Measurements from ENCODE around the gene SH3TC2.

Gene SH3TC2

DNA sequence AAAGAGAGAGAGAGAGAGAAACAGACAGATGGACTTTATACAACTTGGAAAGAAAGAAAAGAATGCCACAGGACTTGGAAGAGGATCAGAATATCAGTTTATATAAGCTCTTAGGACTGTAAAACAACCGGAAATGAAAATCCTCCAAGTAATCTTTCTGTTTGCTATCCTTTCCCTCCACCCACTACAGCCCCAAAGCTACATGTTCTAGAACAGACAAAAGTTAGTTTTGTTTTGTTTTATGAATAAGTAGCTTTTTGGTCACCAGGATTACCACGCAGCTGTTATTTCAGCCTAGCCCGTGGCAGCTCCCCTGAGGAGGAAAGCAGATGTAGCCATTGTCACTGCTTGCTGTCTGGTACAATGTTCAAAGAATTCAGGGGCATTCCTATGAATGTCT lies 66.6 kb downstream of the SH3TC2 start:
- H3K9me3 ChIP-seq (ENCODE audit: control insufficient read depth in 1 of 2, low read length in 2 of 2) = no peaks in the 10 kb centered on the region
- no peaks in the 10 kb centered on the region for H3K4me1 ChIP-seq (ENCODE audit: control insufficient read depth in 1 of 2, insufficient read depth in 2 of 2, low read length in 2 of 2)
- H3K4me3 ChIP-seq (ENCODE audit: low read depth in 1 of 2, low read length in 2 of 2) = no peak overlapping the region
- H3K27me3 ChIP-seq (ENCODE audit: low read depth, low read length) = no peaks in the 10 kb centered on the region
- no peaks in the 10 kb centered on the region for H3K36me3 ChIP-seq (ENCODE audit: control insufficient read depth in 1 of 2, insufficient read depth in 2 of 2, low read length in 2 of 2)
- no peak overlapping the region for H3K27ac ChIP-seq (ENCODE audit: low read length)

DNA sequence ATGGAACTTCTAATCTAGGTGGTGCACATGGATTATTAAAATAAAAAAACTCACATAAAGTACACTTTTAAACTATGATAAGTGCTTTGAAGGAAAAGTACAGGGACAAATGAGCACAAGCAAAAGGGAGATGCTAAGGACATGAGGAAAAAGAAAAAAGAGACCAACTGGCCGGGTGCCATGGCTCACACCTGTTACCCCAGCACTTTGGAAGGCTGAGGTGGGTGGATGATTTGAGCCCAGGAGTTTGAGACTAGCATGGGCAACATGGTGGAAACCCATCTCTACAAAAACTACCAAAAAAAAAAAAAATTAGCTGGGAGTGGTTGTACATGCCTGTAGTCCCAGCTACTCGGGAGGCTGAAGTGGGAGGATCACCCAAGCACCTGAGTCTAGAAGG lies 67.1 kb downstream of the SH3TC2 start:
- no peaks in the 10 kb centered on the region for H3K9me3 ChIP-seq (ENCODE audit: control insufficient read depth in 1 of 2, low read length in 2 of 2)
- no peaks in the 10 kb centered on the region for H3K36me3 ChIP-seq (ENCODE audit: control insufficient read depth in 1 of 2, insufficient read depth in 2 of 2, low read length in 2 of 2)
- no peaks in the 10 kb centered on the region for H3K4me1 ChIP-seq (ENCODE audit: control insufficient read depth in 1 of 2, insufficient read depth in 2 of 2, low read length in 2 of 2)
- no peaks in the 10 kb centered on the region for H3K27me3 ChIP-seq (ENCODE audit: low read depth, low read length)
- no peak overlapping the region for H3K4me3 ChIP-seq (ENCODE audit: low read depth in 1 of 2, low read length in 2 of 2)
- H3K27ac ChIP-seq (ENCODE audit: low read length) = no peak overlapping the region

- Histone ChIP-seq H3K4me3 (ENCODE audit: low read depth in 1 of 2, low read length in 2 of 2) (no peak overlapping the region), H3K27me3 (ENCODE audit: low read depth, low read length) (no peaks in the 10 kb centered on the region), H3K27ac (ENCODE audit: low read length) (no peak overlapping the region), H3K9me3 (ENCODE audit: control insufficient read depth in 1 of 2, low read length in 2 of 2) (no peaks in the 10 kb centered on the region), H3K36me3 (ENCODE audit: control insufficient read depth in 1 of 2, insufficient read depth in 2 of 2, low read length in 2 of 2) (no peaks in the 10 kb centered on the region), H3K4me1 (ENCODE audit: control insufficient read depth in 1 of 2, insufficient read depth in 2 of 2, low read length in 2 of 2) (no peaks in the 10 kb centered on the region)
Measured at GRCh38 chr5:148993283-148993936, 69.5 kb downstream of the SH3TC2 start.

- H3K4me3 ChIP-seq (ENCODE audit: low read depth in 1 of 2, low read length in 2 of 2) = no peak overlapping the region
- H3K36me3 ChIP-seq (ENCODE audit: control insufficient read depth in 1 of 2, insufficient read depth in 2 of 2, low read length in 2 of 2) = no peaks in the 10 kb centered on the region
- H3K27me3 ChIP-seq (ENCODE audit: low read depth, low read length) = no peaks in the 10 kb centered on the region
- H3K4me1 ChIP-seq (ENCODE audit: control insufficient read depth in 1 of 2, insufficient read depth in 2 of 2, low read length in 2 of 2) = no peaks in the 10 kb centered on the region
- no peaks in the 10 kb centered on the region for H3K9me3 ChIP-seq (ENCODE audit: control insufficient read depth in 1 of 2, low read length in 2 of 2)
- H3K27ac ChIP-seq (ENCODE audit: low read length) = no peak overlapping the region
Measured at GRCh38 chr5:148992265-148992664, 70.6 kb downstream of the SH3TC2 start.

GRCh38 chr5:148991566-148991965 lies 71.3 kb downstream of the SH3TC2 start:
- H3K27ac ChIP-seq (ENCODE audit: low read length) = no peak overlapping the region
- no peak overlapping the region for H3K4me3 ChIP-seq (ENCODE audit: low read depth in 1 of 2, low read length in 2 of 2)
- H3K4me1 ChIP-seq (ENCODE audit: control insufficient read depth in 1 of 2, insufficient read depth in 2 of 2, low read length in 2 of 2) = no peaks in the 10 kb centered on the region
- H3K27me3 ChIP-seq (ENCODE audit: low read depth, low read length) = no peaks in the 10 kb centered on the region
- H3K36me3 ChIP-seq (ENCODE audit: control insufficient read depth in 1 of 2, insufficient read depth in 2 of 2, low read length in 2 of 2) = no peaks in the 10 kb centered on the region
- no peaks in the 10 kb centered on the region for H3K9me3 ChIP-seq (ENCODE audit: control insufficient read depth in 1 of 2, low read length in 2 of 2)

GRCh38 chr5:148990817-148991216 lies 72.0 kb downstream of the SH3TC2 start:
- Histone ChIP-seq H3K36me3 (ENCODE audit: control insufficient read depth in 1 of 2, insufficient read depth in 2 of 2, low read length in 2 of 2) (no peaks in the 10 kb centered on the region), H3K4me3 (ENCODE audit: low read depth in 1 of 2, low read length in 2 of 2) (no peak overlapping the region), H3K9me3 (ENCODE audit: control insufficient read depth in 1 of 2, low read length in 2 of 2) (no peaks in the 10 kb centered on the region), H3K27ac (ENCODE audit: low read length) (no peak overlapping the region), H3K4me1 (ENCODE audit: control insufficient read depth in 1 of 2, insufficient read depth in 2 of 2, low read length in 2 of 2) (no peaks in the 10 kb centered on the region), H3K27me3 (ENCODE audit: low read depth, low read length) (no peaks in the 10 kb centered on the region)

DNA sequence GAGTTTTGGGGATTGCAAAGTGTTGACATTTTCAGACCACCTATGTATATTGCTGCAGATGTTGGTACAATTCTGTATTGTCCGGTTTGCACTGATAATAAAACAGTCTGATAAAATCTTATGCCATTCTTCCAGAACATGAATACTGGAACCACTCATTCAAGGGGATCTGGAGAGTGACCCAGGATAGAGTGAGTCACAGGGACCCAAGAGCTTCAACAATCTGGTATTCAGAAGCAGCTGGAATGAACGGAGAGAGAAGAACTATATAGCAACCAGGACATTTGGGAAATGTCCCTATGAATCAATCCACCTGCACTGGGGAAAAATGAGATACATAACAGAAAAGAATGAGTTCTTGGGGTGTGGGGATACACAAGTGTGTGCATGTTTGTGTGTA lies 73.3 kb downstream of the SH3TC2 start:
- no peaks in the 10 kb centered on the region for H3K9me3 ChIP-seq (ENCODE audit: control insufficient read depth in 1 of 2, low read length in 2 of 2)
- no peaks in the 10 kb centered on the region for H3K27me3 ChIP-seq (ENCODE audit: low read depth, low read length)
- H3K4me3 ChIP-seq (ENCODE audit: low read depth in 1 of 2, low read length in 2 of 2) = no peak overlapping the region
- no peaks in the 10 kb centered on the region for H3K36me3 ChIP-seq (ENCODE audit: control insufficient read depth in 1 of 2, insufficient read depth in 2 of 2, low read length in 2 of 2)
- H3K4me1 ChIP-seq (ENCODE audit: control insufficient read depth in 1 of 2, insufficient read depth in 2 of 2, low read length in 2 of 2) = no peaks in the 10 kb centered on the region
- H3K27ac ChIP-seq (ENCODE audit: low read length) = no peak overlapping the region

- H3K4me1 ChIP-seq (ENCODE audit: control insufficient read depth in 1 of 2, insufficient read depth in 2 of 2, low read length in 2 of 2) = no peaks in the 10 kb centered on the region
- H3K9me3 ChIP-seq (ENCODE audit: control insufficient read depth in 1 of 2, low read length in 2 of 2) = no peaks in the 10 kb centered on the region
- H3K36me3 ChIP-seq (ENCODE audit: control insufficient read depth in 1 of 2, insufficient read depth in 2 of 2, low read length in 2 of 2) = no peaks in the 10 kb centered on the region
- no peak overlapping the region for H3K27ac ChIP-seq (ENCODE audit: low read length)
- no peak overlapping the region for H3K4me3 ChIP-seq (ENCODE audit: low read depth in 1 of 2, low read length in 2 of 2)
- H3K27me3 ChIP-seq (ENCODE audit: low read depth, low read length) = no peaks in the 10 kb centered on the region
Measured at GRCh38 chr5:148988328-148988727, 74.5 kb downstream of the SH3TC2 start.

- Histone ChIP-seq H3K27ac (ENCODE audit: low read length) (no peak overlapping the region), H3K4me3 (ENCODE audit: low read depth in 1 of 2, low read length in 2 of 2) (no peak overlapping the region), H3K27me3 (ENCODE audit: low read depth, low read length) (no peaks in the 10 kb centered on the region), H3K4me1 (ENCODE audit: control insufficient read depth in 1 of 2, insufficient read depth in 2 of 2, low read length in 2 of 2) (no peaks in the 10 kb centered on the region), H3K36me3 (ENCODE audit: control insufficient read depth in 1 of 2, insufficient read depth in 2 of 2, low read length in 2 of 2) (no peaks in the 10 kb centered on the region), H3K9me3 (ENCODE audit: control insufficient read depth in 1 of 2, low read length in 2 of 2) (no peaks in the 10 kb centered on the region)
Measured at GRCh38 chr5:148986636-148987035, 76.2 kb downstream of the SH3TC2 start.

DNA sequence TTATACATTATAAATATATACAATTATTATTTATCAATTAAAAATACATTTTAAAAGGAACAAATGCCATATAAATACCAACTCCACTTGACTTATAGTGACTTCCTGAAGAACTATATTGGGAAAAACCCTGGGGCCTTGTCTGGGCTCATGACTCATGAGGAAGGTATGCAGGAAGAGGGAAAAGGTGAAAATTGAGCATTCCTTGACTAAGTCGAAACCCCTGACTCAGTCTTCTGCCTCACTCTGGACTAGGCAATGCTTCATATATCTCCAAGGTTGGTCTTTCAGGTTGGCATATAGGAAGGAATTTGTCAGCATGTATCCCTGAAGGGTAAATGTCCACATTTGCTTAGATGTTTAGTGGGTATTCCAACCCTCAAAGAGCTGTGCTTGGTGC lies 78.5 kb downstream of the SH3TC2 start:
- H3K27ac ChIP-seq (ENCODE audit: low read length) = no peak overlapping the region
- H3K36me3 ChIP-seq (ENCODE audit: control insufficient read depth in 1 of 2, insufficient read depth in 2 of 2, low read length in 2 of 2) = no peaks in the 10 kb centered on the region
- no peak overlapping the region for H3K4me3 ChIP-seq (ENCODE audit: low read depth in 1 of 2, low read length in 2 of 2)
- H3K4me1 ChIP-seq (ENCODE audit: control insufficient read depth in 1 of 2, insufficient read depth in 2 of 2, low read length in 2 of 2) = no peaks in the 10 kb centered on the region
- no peaks in the 10 kb centered on the region for H3K27me3 ChIP-seq (ENCODE audit: low read depth, low read length)
- no peaks in the 10 kb centered on the region for H3K9me3 ChIP-seq (ENCODE audit: control insufficient read depth in 1 of 2, low read length in 2 of 2)

DNA sequence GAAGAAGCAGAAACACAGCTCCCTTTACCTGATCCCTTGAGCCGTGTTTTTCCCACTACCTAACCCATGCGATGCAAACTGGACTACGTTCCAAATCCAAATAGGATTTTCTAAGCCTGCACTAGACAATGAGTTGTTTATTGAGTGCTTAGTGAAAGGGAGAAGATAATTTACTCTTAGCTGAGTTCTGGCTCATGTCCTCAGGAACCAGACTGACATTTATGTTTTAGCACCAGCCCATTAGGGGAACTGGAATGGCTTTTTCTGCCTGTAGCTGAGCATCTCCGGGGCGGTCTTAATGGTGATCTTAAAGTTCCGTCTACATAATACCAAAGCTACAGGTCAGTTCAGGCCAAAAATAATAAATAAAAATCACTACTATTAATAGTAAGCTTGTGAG lies 81.5 kb downstream of the SH3TC2 start:
- Histone ChIP-seq H3K4me3 (ENCODE audit: low read depth in 1 of 2, low read length in 2 of 2) (no peak overlapping the region), H3K27me3 (ENCODE audit: low read depth, low read length) (no peaks in the 10 kb centered on the region), H3K9me3 (ENCODE audit: control insufficient read depth in 1 of 2, low read length in 2 of 2) (no peaks in the 10 kb centered on the region), H3K36me3 (ENCODE audit: control insufficient read depth in 1 of 2, insufficient read depth in 2 of 2, low read length in 2 of 2) (no peaks in the 10 kb centered on the region), H3K27ac (ENCODE audit: low read length) (no peak overlapping the region), H3K4me1 (ENCODE audit: control insufficient read depth in 1 of 2, insufficient read depth in 2 of 2, low read length in 2 of 2) (no peaks in the 10 kb centered on the region)

DNA sequence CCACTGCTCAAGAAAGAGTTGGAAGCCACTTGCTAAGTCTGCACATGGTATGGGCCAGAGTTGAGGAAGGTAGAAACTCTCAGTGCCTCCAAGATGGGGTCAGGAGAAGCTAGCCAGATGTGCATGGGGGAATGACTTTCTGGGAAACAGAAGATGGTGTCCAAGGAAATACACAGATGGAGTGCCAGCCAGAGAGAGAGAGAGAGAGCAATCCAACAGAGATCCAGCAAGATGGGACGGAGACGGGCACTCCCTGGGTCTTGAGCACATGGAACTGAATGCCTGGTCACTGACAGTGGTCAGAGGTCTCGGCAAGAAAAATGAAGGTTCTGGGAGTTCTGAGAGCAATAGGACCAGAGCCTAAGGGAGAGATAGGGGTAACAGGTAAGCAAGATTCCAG lies 82.1 kb downstream of the SH3TC2 start:
- H3K4me1 ChIP-seq (ENCODE audit: control insufficient read depth in 1 of 2, insufficient read depth in 2 of 2, low read length in 2 of 2) = no peaks in the 10 kb centered on the region
- H3K36me3 ChIP-seq (ENCODE audit: control insufficient read depth in 1 of 2, insufficient read depth in 2 of 2, low read length in 2 of 2) = no peaks in the 10 kb centered on the region
- H3K27ac ChIP-seq (ENCODE audit: low read length) = no peak overlapping the region
- H3K4me3 ChIP-seq (ENCODE audit: low read depth in 1 of 2, low read length in 2 of 2) = no peak overlapping the region
- H3K27me3 ChIP-seq (ENCODE audit: low read depth, low read length) = no peaks in the 10 kb centered on the region
- H3K9me3 ChIP-seq (ENCODE audit: control insufficient read depth in 1 of 2, low read length in 2 of 2) = no peaks in the 10 kb centered on the region
